H4 (cell line): ENCODE measurements around the gene EPHA3. TPM values are rescaled to one million over a fixed set of nuclear protein-coding genes. Genes with fewer than 3 reads are reported as not detected.

Experiments
- DNase-seq: peaks from one replicate; pipeline ENCODE4 v3.0.0-alpha.2; 2015; ENCODE audit warnings: low spot score
- total RNA-seq: library from RNA; depleted of rRNA; stranded (reverse); fragments of >200 nt; shearing (Covaris generic); gene quantifications from 2 replicates; pipeline ENCODE4 v1.2.3, GENCODE V29; 2014; rRNA removed

The EPHA3 gene
- 1.4 and 3.6 TPM in 2 replicates for total RNA-seq

DNA sequence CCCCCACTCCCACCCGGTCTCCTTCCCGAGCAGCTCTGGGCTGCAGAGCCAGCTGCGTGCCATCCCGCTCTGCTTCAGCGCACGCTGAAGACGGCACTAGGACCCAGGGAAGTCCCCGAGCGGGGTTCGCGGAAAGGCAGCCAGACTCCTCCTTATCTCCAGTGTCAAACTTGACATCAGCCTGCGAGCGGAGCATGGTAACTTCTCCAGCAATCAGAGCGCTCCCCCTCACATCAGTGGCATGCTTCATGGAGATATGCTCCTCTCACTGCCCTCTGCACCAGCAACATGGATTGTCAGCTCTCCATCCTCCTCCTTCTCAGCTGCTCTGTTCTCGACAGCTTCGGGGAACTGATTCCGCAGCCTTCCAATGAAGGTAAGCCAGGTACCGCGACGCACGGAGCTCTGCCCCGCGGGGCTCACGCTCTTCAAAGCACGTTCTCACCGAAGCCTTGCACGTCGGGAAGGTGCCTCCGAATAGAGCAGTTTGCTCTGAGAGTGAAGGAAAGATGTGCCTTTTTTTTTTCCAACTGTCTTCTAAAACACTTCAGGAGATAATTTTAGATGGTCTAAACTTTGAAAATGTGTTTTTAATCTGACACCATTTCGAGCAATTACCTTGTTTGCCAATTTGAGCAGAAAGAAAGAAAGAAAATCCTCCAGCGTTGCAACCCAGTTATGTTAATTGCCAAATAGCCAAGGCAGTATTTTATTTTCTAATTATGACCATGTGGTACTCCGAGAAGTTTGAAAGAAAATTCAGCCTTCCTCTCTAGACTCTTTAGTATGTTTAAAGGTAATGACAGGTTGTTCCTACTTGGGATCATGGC lies at the start of gene EPHA3:
EPHA3 (plus strand) TSS at position 161 of the 830 bp plus-strand sequence; CDS start at position 289, 128 bp downstream.
- peak; percentile 28 for DNase-seq

DNA sequence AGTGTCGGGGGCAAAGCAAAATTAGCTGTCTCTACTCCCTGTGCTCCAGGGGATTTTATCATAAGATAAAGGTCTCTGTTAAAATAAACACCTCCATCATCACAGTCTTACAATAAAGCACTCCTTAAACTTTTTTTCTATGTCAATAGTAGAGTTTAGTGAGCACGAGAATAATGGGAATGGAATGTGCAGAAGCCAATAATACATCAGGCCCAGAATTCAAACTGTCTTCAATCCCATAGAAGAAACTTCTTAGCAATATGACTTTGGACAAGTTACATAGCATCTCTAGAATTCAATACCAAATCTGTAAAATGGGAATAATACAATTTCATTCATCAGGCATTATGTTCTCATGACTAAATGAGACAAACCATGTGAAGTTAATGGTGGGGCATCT lies 49.0 kb upstream of the EPHA3 start:
- no peak for DNase-seq

- peak; percentile 45 for DNase-seq
Observed at GRCh38 chr3:89059211-89059925, 48.1 kb upstream of the EPHA3 start.

DNA sequence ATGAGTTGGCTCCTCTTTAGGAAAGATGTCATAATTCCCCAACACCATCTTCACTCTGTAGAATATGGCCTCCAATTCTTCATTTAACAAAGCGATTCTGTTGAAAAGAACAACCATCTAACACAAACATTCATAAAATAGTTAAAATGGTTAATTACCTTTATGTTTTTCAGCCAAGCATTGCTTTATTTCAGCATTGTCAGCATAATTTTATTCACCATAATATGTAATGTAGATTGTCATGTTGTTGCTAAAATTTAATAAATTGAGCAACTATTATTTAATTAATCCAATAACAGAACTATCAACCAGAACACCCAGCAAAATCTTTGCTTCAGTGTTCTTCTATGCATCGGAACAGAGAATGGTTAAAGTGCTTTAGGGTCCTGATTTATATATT lies 46.2 kb upstream of the EPHA3 start:
- DNase-seq, result no peak

DNA sequence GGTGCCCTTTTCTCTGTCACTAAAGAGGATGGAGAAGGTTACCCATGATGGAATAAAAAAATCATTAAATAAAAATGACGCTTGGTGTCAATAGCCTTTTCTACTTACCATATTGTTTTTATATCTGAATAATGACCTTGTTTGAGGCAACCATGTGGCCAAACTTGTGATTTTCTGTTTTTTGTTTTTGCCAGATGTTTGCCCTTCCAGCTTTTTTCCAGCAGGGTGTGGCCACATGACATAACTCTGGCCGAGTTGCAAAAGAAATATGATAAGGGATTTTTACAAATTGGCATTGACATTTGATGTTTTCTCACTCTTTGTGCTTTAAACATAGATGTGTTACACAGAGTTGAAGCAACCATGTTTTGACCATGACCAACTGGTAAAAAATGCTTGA lies 39.7 kb upstream of the EPHA3 start:
- DNase-seq, result no peak

- no peak for DNase-seq
Observed at GRCh38 chr3:89072642-89073041, 34.8 kb upstream of the EPHA3 start.

GRCh38 chr3:89079944-89080343 lies 27.5 kb upstream of the EPHA3 start:
- no peak for DNase-seq

GRCh38 chr3:89087851-89088250 lies 19.6 kb upstream of the EPHA3 start:
- no peak for DNase-seq

- DNase-seq, result no peak
Observed at GRCh38 chr3:89098173-89098572, 9.2 kb upstream of the EPHA3 start.

DNA sequence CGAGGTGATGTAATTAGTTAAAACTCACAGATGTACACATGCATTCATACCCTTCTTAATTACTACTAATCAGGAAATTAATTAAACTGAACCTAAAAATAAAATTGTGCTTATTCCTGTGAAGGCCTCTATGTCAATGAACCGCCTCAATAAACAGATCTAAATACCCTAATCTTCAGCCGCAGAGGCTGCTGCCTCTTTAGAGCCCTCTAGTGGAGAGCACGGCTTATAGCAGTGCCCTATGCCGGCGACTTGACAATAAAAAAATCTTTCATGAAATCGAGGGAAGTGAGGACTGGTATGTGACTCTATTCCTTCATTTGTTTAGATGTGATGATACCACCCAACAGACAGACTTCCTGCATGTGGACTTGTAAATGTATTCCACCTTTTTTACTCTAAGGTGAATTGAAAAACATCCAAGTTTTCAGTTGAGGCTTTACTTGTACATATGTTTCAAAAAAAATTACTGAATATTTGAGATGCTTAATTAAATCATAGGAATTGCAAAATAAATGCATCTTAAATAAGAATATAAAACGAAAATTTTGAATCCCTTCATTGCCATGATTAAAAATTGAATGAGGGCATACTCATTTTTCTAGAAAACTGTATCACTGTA lies 8.3 kb upstream of the EPHA3 start:
- DNase-seq, result peak; percentile 42

DNA sequence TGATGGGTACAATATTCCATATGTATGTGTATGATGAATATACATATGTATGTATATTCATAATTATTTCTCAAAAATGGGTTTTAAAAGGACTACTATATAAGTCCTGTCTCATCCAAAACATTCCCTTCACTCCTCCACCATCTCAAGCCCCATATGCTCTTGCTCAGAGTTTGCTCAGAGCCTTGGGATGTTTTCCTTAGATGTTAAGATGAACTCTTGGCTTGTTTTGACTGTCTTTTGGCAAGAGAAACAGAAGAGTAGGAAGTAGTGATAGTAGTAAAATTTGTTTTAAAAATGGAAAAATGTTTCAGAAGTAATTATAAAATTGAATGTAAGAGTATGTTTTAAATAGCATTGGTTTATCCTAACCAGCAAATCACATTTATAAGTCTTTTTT lies 6.2 kb upstream of the EPHA3 start:
- no peak for DNase-seq

DNA sequence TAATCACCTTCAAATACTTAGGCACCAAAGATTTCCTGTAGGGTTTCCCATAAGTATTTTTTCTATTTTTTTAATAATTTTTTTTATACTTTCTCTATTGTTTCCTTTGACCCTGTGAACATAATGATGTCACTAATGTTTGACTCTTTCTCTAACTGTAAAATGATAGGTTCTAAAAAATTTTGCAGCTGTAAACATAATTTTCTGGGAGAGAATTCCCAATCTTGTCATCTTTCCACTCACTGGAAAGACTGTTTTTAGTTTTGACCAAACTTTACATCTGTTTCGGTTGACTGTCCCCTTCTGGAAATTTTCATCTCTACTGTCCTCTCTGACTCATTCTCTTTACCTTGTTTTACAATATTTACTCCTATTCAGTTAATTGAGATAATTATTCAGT lies 5.5 kb upstream of the EPHA3 start:
- no peak for DNase-seq

GRCh38 chr3:89104499-89104898 lies 2.9 kb upstream of the EPHA3 start:
- DNase-seq, result no peak

GRCh38 chr3:89105503-89105902 lies 1.9 kb upstream of the EPHA3 start:
- no peak for DNase-seq

GRCh38 chr3:89108291-89108550 lies 800 bp downstream of the EPHA3 start:
- DNase-seq, result no peak

- no peak for DNase-seq
Observed at GRCh38 chr3:89113344-89113743, 5.9 kb downstream of the EPHA3 start.

DNA sequence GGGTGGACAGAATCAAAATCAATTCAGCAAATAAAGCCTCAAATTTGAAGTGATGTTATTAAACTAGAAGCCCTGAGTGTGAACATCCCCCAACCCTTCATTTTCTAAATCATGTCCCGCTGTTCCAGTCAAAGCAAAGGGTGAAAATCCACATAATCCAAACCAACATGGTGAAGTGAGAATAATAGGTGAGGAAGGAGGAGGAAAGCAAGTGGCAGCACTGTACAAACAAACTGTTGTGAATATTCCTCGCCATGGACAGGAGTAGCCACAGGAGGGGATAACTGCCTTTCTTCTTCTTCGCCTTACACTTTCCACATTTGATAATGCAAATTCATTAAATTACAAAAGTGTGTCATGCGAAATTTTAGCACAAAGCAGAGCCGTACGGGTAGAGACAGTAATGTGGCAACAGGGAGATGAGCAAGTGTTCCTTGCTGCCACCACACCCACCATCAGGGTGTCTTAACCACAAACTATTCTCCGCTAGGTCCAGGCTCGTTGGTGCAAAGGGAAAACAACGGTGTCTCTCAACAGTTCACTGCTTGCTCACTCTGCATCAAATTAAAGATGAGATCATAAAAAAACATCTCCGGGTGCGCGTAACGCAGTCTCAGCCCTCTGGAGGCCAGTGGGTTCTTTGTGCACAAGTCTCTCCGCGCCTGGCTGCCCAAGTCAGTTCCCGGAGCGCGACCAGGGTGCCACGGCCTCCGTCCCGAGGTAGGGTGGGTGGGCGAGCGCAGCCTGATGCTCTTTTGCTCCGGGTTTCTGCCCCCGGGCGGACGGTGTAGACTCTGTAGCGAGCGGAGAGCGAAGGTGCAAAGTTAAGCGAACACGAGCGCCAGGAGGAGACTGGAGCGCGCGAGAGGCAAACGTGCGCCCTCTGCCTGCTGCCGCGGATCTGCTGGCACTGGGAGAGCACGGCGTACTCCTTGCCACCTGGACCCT lies 6.7 kb downstream of the EPHA3 start:
- peak; percentile 48 for DNase-seq

GRCh38 chr3:89114841-89115223 lies 7.4 kb downstream of the EPHA3 start:
- DNase-seq, result no peak

DNA sequence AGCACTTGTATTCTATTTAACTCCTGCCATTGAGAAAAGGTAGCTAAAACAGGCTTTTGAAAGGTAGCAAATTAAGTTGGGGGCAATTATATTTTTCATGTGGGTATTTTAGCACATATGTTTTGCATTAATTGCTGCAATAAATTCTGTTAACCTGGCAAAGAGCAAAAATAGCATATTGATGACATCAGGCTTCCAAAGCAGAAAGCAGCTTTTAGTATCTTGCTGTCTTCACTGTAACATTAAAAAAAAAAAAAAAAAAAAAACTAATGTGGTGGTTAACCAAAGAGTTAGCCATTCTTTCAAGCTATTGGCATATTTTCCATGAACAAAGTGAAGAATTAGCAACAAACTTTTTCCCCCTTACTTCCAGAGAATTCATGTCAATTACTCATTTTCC lies 9.1 kb downstream of the EPHA3 start:
- no peak for DNase-seq

GRCh38 chr3:89138048-89138447 lies 30.6 kb downstream of the EPHA3 start:
- no peak for DNase-seq

GRCh38 chr3:89139870-89140269 lies 32.4 kb downstream of the EPHA3 start:
- DNase-seq, result no peak

DNA sequence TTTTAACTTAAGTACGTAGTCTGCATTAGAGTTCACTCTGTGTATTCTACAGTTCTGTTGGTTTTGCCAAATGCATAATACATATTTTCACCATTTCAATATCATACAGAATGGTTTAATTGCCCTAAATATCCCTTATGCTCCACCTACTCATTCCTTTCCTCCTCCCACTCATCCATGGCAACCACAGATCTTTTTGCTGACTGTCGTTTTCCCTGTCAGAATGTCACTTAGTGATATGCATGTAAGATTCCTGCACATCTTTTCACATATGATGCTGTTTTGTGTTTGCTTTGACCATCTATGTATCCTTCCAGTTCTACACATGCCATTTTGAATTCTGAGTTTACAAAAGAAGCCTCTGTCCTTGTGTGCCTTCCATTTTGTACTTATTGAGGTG lies 36.7 kb downstream of the EPHA3 start:
- DNase-seq, result no peak
